Activated naive CD4-positive, alpha-beta T cell (primary cell): ENCODE results near the gene XPNPEP2.

ENCODE experiments used
- DNase-seq, 4 experiments: peaks; one replicate each; lab custom pipeline; 2025; lab: John Stamatoyannopoulos, UW

The XPNPEP2 gene, protein sequence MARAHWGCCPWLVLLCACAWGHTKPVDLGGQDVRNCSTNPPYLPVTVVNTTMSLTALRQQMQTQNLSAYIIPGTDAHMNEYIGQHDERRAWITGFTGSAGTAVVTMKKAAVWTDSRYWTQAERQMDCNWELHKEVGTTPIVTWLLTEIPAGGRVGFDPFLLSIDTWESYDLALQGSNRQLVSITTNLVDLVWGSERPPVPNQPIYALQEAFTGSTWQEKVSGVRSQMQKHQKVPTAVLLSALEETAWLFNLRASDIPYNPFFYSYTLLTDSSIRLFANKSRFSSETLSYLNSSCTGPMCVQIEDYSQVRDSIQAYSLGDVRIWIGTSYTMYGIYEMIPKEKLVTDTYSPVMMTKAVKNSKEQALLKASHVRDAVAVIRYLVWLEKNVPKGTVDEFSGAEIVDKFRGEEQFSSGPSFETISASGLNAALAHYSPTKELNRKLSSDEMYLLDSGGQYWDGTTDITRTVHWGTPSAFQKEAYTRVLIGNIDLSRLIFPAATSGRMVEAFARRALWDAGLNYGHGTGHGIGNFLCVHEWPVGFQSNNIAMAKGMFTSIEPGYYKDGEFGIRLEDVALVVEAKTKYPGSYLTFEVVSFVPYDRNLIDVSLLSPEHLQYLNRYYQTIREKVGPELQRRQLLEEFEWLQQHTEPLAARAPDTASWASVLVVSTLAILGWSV

GRCh38 chrX:129738466-129739308 is at the start of gene XPNPEP2:
Gene XPNPEP2, plus strand, starts transcription at chrX:129738979. Its CDS starts 235 bp downstream, at chrX:129739214.
- DNase-seq, result no peak

DNA sequence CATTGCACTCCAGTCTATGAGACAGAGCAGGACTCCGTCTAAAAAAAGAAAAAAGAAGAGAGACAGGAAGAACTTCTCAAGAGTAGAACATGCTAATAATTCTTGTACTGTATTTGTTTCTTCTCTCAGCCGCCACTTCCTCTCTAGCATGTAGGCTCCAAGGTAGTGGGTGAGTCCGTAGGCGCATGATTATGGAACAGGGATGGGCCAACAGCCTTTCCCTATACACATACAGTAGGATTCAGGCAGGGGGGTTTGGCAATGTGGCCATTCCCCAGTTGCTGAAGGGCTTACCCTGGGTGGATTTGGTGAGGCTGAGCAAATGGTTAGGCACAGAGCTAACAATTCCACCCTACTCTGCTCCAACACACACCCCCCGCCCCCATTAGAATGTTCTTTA is 49.0 kb upstream of the XPNPEP2 start:
- no peak for DNase-seq

DNA sequence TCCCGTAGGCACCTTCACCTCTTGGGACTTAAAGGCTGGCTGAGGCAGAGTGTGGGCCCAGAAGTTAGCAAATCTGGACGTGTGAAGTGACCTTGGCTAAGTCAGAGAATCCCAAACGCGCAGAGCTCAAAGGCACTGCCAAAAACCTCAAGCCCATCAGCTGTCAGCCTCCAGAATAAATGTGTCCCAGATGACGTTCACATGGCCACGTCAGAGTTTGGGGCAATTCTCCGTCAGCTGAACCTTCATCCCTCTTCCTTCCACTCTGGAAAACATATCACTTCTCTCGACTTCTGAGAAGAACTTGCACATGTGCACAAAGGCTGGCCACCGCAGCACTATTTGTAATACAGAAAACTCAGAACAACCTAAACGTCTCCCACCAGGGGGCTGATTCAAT is 48.3 kb upstream of the XPNPEP2 start:
- no peak for DNase-seq

GRCh38 chrX:129693354-129693753 is 45.4 kb upstream of the XPNPEP2 start:
- no peak for DNase-seq

DNA sequence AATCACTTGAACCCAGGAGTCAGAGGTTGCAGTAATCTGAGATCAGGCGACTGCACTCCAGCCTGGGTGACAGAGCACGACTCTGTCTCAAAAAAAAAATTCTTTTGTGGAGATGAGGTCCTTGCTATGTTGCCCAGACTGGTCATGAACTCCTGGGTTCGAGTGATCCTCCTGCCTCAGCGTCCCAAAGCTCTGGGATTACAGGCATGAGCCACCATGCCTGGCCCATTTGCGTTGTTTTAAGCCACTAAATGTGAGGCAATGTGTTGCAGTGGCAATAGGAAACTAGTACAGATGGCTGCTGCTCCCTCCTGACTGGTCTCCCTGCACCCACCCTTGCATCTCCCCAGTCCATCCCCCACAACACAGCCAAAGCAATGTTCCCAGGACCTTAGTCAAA is 44.0 kb upstream of the XPNPEP2 start:
- DNase-seq, result no peak

DNA sequence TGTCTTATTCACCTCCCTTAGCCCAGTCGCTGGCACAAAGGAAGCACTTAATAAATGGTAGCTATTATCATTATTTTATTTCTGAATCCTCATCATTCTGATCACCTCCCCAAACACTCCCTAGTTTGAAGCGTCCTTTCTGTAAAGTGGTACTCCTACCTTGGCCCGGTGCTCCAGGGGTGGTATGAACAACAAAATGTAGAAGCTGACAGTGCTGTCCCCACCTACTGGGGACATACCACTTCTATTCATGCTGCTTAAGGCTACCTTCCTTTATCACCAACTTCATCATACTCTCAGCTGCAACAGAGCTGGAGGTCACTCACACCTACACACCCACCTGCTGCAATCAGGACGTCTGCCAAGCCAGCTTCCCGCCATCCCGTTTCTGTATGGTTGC is 43.2 kb upstream of the XPNPEP2 start:
- no peak for DNase-seq

GRCh38 chrX:129695937-129696336 is 42.8 kb upstream of the XPNPEP2 start:
- DNase-seq, result no peak

DNA sequence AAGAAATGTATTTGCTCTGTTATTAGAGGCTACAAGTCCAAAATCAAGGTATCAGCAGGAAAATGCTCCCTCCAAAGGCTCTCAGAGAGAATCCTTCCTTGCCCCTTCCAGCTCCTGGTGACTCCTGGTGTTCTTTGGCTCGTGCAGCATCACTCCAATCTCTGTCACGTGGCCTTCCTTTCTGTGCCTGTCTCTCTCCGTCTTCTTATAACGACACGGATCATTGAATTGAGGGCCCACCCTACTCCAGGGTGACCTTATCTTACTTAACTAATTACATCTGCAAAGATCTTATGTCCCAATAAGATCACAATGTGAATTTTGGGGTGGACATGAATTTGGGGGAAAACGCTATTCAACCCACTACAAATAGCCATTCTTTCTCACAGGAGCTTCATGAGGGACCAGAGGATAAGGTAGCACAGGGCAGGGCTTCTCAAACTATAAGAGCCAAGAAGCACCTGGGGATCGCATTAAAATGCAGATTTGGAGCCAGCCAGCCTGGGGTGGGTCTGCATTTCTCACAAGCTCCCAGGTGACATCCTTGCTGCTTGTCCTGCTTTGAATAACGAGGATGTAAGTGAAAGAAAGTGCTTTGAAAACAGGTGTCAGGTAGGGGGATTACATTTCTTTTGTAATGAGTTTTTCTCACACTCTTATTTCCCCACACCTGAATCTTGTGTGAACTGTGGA is 42.2 kb upstream of the XPNPEP2 start:
- DNase-seq, result no peak

GRCh38 chrX:129697204-129697829 is 41.5 kb upstream of the XPNPEP2 start:
- no peak for DNase-seq

- DNase-seq, result no peak
Observed at GRCh38 chrX:129698150-129698549, 40.6 kb upstream of the XPNPEP2 start.

DNA sequence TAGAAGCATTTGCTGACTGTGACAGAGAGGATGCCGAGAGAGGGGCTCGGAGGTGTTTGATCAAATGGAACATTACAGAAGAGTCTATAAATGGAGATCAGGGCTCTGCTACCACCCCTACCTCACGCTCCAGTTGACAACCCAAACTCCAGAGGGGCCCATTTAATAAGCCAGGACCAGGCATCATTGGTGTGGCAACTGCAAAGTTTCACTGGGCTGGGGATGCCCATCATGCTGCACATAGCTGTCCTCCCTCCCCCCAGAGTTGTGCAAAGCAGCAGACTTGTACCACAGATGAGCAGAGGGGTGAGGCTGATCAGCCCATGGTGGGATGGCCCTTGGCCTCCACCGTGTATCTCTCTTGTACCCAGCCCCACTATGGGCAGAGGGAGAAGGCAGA is 38.2 kb upstream of the XPNPEP2 start:
- no peak for DNase-seq

- DNase-seq, result no peak
Observed at GRCh38 chrX:129701624-129702069, 37.1 kb upstream of the XPNPEP2 start.

DNA sequence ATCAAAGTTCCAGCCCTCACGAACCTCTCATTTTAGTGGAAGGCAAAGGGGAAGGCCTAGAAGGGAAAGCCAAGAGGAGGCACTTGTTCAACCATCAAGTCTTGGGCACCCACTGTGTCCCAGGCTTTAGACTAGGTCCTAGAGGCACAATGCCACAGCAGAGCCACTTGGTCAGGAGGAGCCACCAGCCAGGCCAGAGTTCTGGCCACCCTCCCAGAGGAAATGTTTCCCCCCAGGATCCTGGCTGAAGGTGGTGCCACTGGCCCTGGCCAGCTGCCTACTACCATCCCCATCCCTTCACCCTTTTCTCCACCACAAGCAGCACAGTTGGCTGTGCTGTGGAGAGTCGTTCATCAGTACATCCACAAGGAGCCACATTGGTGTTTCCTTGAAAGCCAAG is 34.3 kb upstream of the XPNPEP2 start:
- DNase-seq, result no peak

- DNase-seq, result no peak
Observed at GRCh38 chrX:129705377-129705925, 33.3 kb upstream of the XPNPEP2 start.

DNA sequence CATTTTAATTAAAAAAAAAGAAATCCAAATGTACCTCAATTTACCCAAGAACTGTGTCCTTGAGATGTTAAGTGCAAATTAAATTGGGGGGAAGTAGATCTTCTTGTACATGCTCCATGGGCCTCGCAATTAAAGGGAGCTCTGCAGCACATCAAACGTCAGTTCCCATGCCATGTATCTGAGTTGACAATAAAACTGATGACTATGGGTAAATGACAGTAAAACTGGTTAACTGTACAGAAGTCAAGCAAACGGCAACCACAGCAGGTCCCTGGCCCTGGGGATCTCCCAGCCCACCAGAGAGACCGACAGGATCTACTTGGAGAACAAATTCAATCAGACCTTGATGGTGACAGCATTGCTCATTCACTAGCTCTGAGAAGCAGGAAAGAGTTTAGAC is 32.8 kb upstream of the XPNPEP2 start:
- DNase-seq, result no peak

DNA sequence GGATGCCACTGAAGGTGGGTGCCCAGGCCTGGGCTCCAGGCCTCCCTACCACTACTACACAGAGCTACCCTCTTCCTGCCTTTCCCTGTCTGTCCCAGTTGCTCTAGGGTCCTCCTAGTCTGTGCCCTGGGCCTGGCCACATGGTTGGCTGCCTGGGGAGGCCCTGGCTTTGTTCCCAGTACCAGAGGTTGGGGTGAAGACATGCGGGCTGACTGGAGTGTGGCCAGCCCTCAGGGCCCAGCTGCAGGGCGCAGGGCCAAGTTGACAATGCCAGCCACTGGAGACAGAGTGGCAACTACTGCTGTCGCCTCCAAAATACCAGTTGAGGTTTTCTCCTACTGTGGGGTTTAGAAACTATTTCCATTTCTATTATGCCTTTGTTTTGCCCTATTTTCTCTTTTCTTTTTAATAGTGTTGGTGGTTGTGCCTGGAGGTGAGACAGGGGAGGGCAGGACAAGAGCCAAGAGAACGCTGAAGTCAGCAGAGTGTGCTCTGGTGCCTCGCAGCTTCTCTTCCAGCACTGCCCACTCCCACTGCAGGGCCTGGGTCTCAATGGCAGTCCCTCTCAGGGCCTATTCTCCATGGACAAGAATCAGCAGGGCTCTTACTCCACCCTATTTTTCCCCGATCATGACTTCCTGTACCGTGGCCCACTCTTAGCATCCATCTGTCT is 32.2 kb upstream of the XPNPEP2 start:
- DNase-seq, result no peak

GRCh38 chrX:129714581-129714980 is 24.2 kb upstream of the XPNPEP2 start:
- no peak for DNase-seq

GRCh38 chrX:129716507-129716906 is 22.3 kb upstream of the XPNPEP2 start:
- DNase-seq, result no peak

- DNase-seq, result no peak
Observed at GRCh38 chrX:129717892-129718291, 20.9 kb upstream of the XPNPEP2 start.

- DNase-seq, result no peak
Observed at GRCh38 chrX:129718676-129719075, 20.1 kb upstream of the XPNPEP2 start.

GRCh38 chrX:129719268-129719667 is 19.5 kb upstream of the XPNPEP2 start:
- DNase-seq, result no peak
